ENCODE measurements around the gene RABL2B.

GRCh38 chr22:50729391-50730012 is 53.9 kb downstream of the RABL2B start:
- TF ChIP-seq CTCF (IDR thresholded peaks at IDR 0.05; ENCODE audit: low read depth, low read length) (no peak), POLR2A (IDR thresholded peaks at IDR 0.05; ENCODE audit: extremely low read depth, insufficient read length) (no peak)
